Esophagus muscularis mucosa (tissue), 4 donors: ENCODE measurements around the gene IL34.

Source experiments
- EP300 ChIP-seq: sonication (generic); formaldehyde crosslinking; IDR thresholded peaks from one replicate; pipeline ENCODE4 v1.6.1; 2017; ENCODE audit warnings: antibody characterized with exemption
- POLR2A ChIP-seq: fragments of 450-650 bp; IDR thresholded peaks from one replicate; pipeline ENCODE4 v1.6.1; 2017; ENCODE audit warnings: antibody characterized with exemption, moderate library complexity, mild to moderate bottlenecking, low read depth
- POLR2AphosphoS5 ChIP-seq, 2 donors: sonication (generic); formaldehyde crosslinking; IDR thresholded peaks; one replicate each; pipeline ENCODE4 v1.6.1; 2017; ENCODE audit warnings: antibody characterized with exemption in 2 of 2
- TF ChIP-seq, protein P1 (sequence below), 3 experiments: fragments of 200-600 bp in 2 of 3; fragments of 450-650 bp in 1 of 3; sonication (generic) in 2 of 3; IDR thresholded peaks; one replicate each; pipeline ENCODE4 v1.5.1; 2017 to 2019; ENCODE audit warnings: antibody characterized with exemption in 3 of 3, mild to moderate bottlenecking in 2 of 3, moderate library complexity in 1 of 3

DNA sequence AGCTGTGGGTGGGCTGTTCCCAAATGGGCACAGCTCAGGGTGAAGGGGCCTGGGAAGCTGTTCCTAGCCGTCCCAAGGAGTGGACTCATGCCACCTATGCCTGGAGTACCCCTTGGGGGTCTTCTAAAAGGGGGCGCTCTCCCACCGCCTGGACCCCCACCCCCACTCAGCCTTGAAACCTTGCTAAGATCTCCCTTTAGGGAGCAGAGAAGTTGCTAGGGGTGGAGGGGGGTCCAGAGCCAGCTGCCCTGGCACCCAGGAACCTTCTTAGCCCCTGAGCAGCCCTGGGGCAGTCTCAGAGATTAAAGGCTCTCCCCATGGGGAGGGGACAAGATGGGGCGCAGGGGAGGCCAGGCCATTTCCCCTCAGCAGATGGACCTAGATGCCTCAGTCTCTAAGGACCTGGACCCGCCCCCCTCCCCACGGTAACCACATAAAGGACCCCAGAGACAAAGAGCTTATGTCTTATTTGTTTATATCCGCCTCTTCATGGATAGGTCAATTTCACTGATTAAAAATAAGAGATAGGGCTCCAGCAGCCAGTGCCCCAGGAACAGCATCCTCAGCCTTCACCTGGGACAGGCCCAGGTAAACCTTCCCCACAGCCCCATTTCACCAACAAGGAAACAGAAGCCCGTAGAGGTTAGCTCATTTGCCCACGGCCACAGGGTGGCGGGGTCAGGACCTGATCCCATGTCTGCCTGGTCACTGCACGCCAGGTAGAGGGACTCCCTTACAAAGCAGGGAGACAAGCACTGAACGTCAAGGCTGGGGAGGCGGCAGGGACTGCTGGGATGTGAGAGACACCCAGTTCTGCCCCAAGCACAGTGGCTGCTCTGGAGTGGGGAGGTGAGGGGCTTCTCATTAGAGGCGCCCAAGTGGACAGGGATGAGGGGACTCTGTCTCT lies 36.1 kb downstream of the IL34 start:
- TF ChIP-seq POLR2A (no peak), POLR2AphosphoS5 (IDR thresholded peaks at IDR 0.05) (no peak), EP300 (no peak)
- TF ChIP-seq, protein P1, sequence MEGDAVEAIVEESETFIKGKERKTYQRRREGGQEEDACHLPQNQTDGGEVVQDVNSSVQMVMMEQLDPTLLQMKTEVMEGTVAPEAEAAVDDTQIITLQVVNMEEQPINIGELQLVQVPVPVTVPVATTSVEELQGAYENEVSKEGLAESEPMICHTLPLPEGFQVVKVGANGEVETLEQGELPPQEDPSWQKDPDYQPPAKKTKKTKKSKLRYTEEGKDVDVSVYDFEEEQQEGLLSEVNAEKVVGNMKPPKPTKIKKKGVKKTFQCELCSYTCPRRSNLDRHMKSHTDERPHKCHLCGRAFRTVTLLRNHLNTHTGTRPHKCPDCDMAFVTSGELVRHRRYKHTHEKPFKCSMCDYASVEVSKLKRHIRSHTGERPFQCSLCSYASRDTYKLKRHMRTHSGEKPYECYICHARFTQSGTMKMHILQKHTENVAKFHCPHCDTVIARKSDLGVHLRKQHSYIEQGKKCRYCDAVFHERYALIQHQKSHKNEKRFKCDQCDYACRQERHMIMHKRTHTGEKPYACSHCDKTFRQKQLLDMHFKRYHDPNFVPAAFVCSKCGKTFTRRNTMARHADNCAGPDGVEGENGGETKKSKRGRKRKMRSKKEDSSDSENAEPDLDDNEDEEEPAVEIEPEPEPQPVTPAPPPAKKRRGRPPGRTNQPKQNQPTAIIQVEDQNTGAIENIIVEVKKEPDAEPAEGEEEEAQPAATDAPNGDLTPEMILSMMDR (IDR thresholded peaks at IDR 0.05) = no peak
